HG02870 (cell line): ENCODE measurements around the gene BEX3.

ENCODE experiments used
- ATAC-seq: cut with Tn5 transposase; IDR thresholded peaks from one replicate; pipeline ENCODE4 v1.9.1; 2021; ENCODE audit warnings: mild to moderate bottlenecking, moderate library complexity; ENCODE audit not compliant: unreplicated experiment

BEX3 gene

DNA sequence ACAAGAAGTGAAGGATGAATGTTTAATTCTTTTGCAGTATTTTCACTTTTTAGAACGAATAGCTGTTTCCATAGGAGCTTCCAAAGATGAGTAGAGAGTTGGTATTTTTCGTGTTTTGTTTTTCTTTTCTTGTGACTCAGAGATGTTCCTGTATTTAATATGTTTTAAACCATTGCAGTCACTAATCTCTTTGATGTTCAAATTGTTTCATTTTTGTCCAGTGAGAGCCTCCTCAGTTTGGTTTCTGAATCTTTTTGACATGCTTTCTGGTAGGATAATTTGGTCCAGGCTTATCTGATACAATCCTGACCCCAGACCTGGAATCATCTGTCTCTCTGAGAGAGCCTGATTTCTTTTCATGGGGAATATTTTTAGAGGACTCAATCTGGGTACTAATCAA is 41.6 kb downstream of the BEX3 start:
- ATAC-seq, result no peak

- ATAC-seq, result no peak
These were observed 42.5 kb downstream of the BEX3 start for GRCh38 chrX:103418811-103419340.

- no peak for ATAC-seq
These were observed 47.8 kb downstream of the BEX3 start for GRCh38 chrX:103423955-103424638.
